ENCODE results near the gene PHETA2.

The PHETA2 gene

GRCh38 chr22:42068291-42068690, 5.8 kb upstream of the PHETA2 start:
- TF ChIP-seq RAD21 (IDR thresholded peaks at IDR 0.05; ENCODE audit: low read depth), result no peak
- no peak for TF ChIP-seq USF1 (IDR thresholded peaks at IDR 0.05)
- TF ChIP-seq YY1 (IDR thresholded peaks at IDR 0.05; ENCODE audit: low read depth), result no peak
- no peak for TF ChIP-seq TCF12 (IDR thresholded peaks at IDR 0.05; ENCODE audit: low read depth)
- TF ChIP-seq EP300 (IDR thresholded peaks at IDR 0.05; ENCODE audit: borderline replicate concordance), result no peak
- TF ChIP-seq CEBPB (IDR thresholded peaks at IDR 0.05), result no peak
- no peak for TF ChIP-seq NFIC (IDR thresholded peaks at IDR 0.05)
- TF ChIP-seq TEAD4 (IDR thresholded peaks at IDR 0.05), result no peak
- TF ChIP-seq REST (IDR thresholded peaks at IDR 0.05; ENCODE audit: low read depth), result no peak
- TF ChIP-seq ZBTB7A (IDR thresholded peaks at IDR 0.05; ENCODE audit: low read depth), result no peak

- TF ChIP-seq ZBTB7A (IDR thresholded peaks at IDR 0.05; ENCODE audit: low read depth) (0 out of 2 replicates have a peak, but pooled peaks have one; percentile 16), YY1 (IDR thresholded peaks at IDR 0.05; ENCODE audit: low read depth) (no peak)
Measured at GRCh38 chr22:42069801-42070516, 4.1 kb upstream of the PHETA2 start.

GRCh38 chr22:42070517-42071422, 3.3 kb upstream of the PHETA2 start, which contains the start of gene NAGA:
TSS of gene NAGA (minus strand) at chr22:42070812. CDS start at chr22:42070297, 515 bp downstream.
- TF ChIP-seq RAD21 (IDR thresholded peaks at IDR 0.05; ENCODE audit: low read depth) (no peak), MAX (IDR thresholded peaks at IDR 0.05) (peak; percentile 95), REST (IDR thresholded peaks at IDR 0.05; ENCODE audit: low read depth) (no peak), TCF12 (IDR thresholded peaks at IDR 0.05; ENCODE audit: low read depth) (no peak; the same call in 1 of the 2 replicates), USF1 (IDR thresholded peaks at IDR 0.05) (no peak), NFIC (IDR thresholded peaks at IDR 0.05) (no peak), FOXM1 (IDR thresholded peaks at IDR 0.05; ENCODE audit: borderline replicate concordance, low read depth) (no peak), EP300 (IDR thresholded peaks at IDR 0.05; ENCODE audit: borderline replicate concordance) (no peak), ZBTB7A (IDR thresholded peaks at IDR 0.05; ENCODE audit: low read depth) (0 out of 2 replicates have a peak, but pooled peaks have one; percentile 28), CREB1 (IDR thresholded peaks at IDR 0.05; ENCODE audit: low read depth) (no peak; the same call in 1 of the 2 replicates), TEAD4 (IDR thresholded peaks at IDR 0.05) (no peak), YY1 (IDR thresholded peaks at IDR 0.05; ENCODE audit: low read depth) (0 out of 2 replicates have a peak, but pooled peaks have one; percentile 58), EGR1 (IDR thresholded peaks at IDR 0.05) (peak; percentile 77), CEBPB (IDR thresholded peaks at IDR 0.05) (no peak), TAF1 (IDR thresholded peaks at IDR 0.05; ENCODE audit: low read depth) (no peak; the same call in 1 of the 2 replicates)

GRCh38 chr22:42072606-42073330, 1.3 kb upstream of the PHETA2 start:
- no peak for TF ChIP-seq USF1 (IDR thresholded peaks at IDR 0.05)
- no peak for TF ChIP-seq MAX (IDR thresholded peaks at IDR 0.05)
- TF ChIP-seq CREB1 (IDR thresholded peaks at IDR 0.05; ENCODE audit: low read depth), result no peak
- TF ChIP-seq CEBPB (IDR thresholded peaks at IDR 0.05), result no peak
- TF ChIP-seq TAF1 (IDR thresholded peaks at IDR 0.05; ENCODE audit: low read depth), result no peak
- no peak for TF ChIP-seq YY1 (IDR thresholded peaks at IDR 0.05; ENCODE audit: low read depth)
- no peak for TF ChIP-seq EP300 (IDR thresholded peaks at IDR 0.05; ENCODE audit: borderline replicate concordance)
- TF ChIP-seq EGR1 (IDR thresholded peaks at IDR 0.05), result no peak
- no peak for TF ChIP-seq TCF12 (IDR thresholded peaks at IDR 0.05; ENCODE audit: low read depth)
- no peak for TF ChIP-seq FOXM1 (IDR thresholded peaks at IDR 0.05; ENCODE audit: borderline replicate concordance, low read depth)
- no peak for TF ChIP-seq REST (IDR thresholded peaks at IDR 0.05; ENCODE audit: low read depth)
- no peak for TF ChIP-seq ZBTB7A (IDR thresholded peaks at IDR 0.05; ENCODE audit: low read depth)
- TF ChIP-seq TEAD4 (IDR thresholded peaks at IDR 0.05), result no peak
- TF ChIP-seq RAD21 (IDR thresholded peaks at IDR 0.05; ENCODE audit: low read depth), result no peak
- TF ChIP-seq NFIC (IDR thresholded peaks at IDR 0.05), result no peak

All from Ishikawa (cell line).